ENCODE measurements around the gene ITPR2.
"Not testable (repeated sequence)": the region's sequence is repeated elsewhere in the genome, so short reads cannot be mapped to it uniquely, and the experiment has no call there.

The ITPR2 gene

DNA sequence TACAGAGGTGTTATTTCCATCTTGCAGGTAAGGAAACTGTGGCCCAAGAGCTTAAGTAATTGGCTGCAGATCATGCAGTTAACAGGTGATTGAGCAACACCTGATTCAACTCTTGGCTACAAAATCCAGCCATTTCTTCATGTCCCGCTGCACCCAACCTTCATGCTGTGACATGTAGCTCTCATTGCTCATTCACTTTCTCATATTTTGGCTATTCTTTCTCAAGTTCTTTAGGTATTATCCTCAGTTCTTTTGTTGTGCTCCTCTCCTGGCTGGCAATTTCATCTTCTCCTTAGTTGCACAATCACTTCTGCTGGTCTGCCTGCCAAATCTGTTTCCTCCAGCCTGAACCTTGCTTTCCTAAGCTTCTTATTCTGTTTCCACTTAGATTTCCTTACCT, 336.8 kb downstream of the ITPR2 start:
- DNase-seq, result no peak

DNA sequence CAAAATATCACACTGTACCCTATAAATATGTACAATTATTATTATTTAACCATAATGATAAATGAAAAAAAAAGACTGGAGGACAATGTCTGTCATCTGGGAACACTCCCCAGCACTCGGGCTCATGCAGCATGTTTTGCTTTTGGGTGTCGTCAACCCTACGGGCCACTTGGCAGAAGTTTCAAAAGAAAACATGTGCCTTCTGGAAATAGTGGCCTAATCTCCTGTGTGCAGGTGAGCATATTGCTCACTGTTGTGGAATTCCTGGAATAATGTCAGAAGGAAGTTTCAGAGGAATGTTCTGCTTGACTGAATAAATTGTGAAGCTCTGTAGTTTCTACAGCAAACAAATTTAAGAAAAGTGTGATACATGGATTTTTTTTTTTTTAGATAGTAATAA, 339.3 kb downstream of the ITPR2 start:
- DNase-seq, result no peak

DNA sequence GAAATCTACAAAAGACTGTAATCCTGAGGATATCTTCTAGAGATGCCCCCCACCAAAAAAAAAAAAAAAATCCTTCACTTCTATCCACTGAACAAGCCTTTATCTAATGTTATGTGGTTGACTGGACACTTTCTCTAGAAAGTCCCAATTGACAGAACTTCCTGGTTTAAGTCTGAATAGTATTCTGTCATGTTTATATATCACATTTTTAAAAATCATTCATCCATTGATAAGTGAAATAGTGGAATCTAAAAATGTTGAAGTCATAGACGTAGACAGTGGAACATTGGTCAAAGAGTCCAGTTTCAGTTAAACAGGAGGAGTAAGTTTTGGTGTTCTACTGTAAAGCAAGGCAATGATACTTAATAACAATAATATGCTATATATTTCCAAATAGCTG, 340.6 kb downstream of the ITPR2 start:
- DNase-seq, result no peak

DNA sequence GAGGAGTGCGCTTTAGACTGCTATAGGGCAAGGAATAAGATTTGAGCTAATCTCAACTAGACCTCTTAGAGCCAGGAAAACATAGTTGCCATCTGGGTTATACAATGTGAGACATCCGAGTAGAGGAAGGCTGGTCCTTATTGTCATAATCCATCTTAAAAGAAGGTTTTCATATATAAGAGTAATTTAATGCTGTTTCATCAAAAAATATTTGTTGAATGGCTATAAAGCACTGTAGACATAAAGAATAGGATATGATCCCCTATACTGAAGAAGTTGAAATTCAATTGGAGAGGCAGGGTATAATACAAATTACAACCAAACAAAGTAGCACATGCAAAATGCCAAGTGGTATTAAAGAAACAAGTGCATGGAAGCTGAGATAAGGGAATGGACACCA, 343.1 kb downstream of the ITPR2 start:
- no peak for DNase-seq

DNA sequence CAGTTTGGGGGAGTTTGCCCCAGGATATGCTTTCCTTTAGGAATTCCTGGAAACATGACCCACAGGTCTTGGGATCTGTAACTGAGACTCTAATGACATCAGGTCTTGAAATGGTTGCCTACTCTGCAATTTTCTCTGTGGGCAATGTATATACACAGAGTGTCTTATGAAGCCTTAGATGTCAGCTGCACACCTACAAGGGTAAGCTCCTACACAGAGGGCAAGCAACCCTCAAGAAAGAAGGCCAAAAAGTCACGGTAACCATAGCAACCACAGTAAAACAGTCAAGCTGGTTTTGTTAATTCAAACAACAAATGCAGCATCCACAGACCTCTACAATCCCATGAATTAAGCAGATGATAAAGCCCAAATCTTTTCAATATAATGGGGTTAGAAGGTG, 344.6 kb downstream of the ITPR2 start:
- no peak for DNase-seq

GRCh38 chr12:26473291-26473690, 359.7 kb downstream of the ITPR2 start:
- DNase-seq, result no peak

GRCh38 chr12:26471560-26471959, 361.4 kb downstream of the ITPR2 start:
- DNase-seq, result no peak

- no peak for DNase-seq
Measured at GRCh38 chr12:26469421-26470180, 363.4 kb downstream of the ITPR2 start.

- DNase-seq, result no peak
Measured at GRCh38 chr12:26467351-26467750, 365.6 kb downstream of the ITPR2 start.

- DNase-seq, result no peak
Measured at GRCh38 chr12:26466726-26467125, 366.3 kb downstream of the ITPR2 start.

DNA sequence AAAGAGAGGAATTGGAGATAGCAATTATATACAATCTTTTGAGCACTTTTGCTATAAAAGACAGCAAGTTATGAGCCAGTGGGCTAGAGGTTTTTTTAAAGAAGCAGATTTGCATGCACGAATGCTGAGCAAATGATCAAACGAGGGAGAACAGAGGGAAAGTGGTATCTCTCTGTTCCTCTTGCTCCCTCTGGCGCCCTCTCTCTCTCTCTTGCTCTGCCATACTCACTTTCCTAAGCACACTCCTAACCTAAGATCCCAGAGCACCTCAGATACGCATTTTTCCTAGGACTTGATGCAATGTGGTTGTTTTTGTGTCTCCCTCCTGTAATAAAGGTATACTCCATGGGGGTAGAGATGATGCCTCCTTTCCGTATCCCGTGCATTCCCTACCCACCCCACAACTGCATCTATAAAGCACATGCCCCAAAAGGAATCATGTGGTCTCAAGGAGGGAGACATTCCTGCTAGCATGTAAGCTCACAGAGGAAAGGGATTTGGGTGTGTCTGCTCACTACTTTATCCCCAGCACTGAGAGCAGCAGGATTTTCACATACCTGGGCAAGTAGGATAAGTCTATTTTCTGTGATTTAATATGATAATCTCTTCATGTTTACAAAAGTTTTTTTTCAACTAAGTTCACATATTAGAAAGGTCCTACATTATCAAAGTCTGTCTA, 367.4 kb downstream of the ITPR2 start:
- no peak for DNase-seq

GRCh38 chr12:26461776-26462175, 371.2 kb downstream of the ITPR2 start:
- DNase-seq, result no peak

DNA sequence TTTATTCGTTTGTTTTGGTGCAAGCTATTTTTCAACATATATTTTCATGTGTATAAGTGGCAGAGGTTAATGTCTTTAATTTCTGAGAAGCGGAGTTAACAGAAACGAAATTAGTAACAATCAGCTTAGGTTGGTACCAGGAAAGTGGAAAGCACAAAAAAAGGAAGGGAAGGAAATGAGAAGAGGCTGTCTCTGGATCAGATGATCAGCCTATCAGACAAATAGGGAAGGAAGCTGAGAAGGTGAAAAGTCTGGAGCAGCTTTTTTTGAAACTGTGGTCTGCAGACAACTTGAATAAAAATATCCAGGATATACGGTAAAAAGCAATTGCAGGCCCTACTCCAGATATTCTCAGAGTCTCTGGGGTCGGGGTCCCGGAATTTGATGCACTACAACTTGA, 372.6 kb downstream of the ITPR2 start:
- DNase-seq, result no peak

- no peak for DNase-seq
Measured at GRCh38 chr12:26455936-26456574, 376.9 kb downstream of the ITPR2 start.

GRCh38 chr12:26453246-26453645, 379.7 kb downstream of the ITPR2 start:
- no peak for DNase-seq

GRCh38 chr12:26452511-26452910, 380.5 kb downstream of the ITPR2 start:
- DNase-seq, result no peak

DNA sequence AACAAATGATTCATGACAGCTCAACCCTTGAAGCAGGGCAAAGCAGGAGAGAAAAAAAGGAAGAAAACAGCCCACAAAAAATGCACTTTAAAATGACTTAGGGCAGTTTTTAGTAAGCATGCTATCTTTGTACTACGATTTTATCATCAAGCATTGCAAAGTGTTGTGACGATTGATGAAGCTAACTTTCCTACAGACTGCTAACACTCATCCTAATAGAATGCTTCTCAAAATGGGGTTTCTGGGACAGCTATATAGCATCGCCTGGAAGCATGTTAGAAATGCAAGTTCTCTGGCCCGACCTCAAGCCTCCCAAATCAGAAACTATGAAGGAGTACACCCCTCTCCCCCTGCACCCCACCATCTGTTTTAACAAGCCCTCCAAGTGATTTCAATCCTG, 381.2 kb downstream of the ITPR2 start:
- no peak for DNase-seq

GRCh38 chr12:26445909-26446308, 387.1 kb downstream of the ITPR2 start:
- no peak for DNase-seq

- DNase-seq, result no peak
Measured at GRCh38 chr12:26443309-26443708, 389.7 kb downstream of the ITPR2 start.

DNA sequence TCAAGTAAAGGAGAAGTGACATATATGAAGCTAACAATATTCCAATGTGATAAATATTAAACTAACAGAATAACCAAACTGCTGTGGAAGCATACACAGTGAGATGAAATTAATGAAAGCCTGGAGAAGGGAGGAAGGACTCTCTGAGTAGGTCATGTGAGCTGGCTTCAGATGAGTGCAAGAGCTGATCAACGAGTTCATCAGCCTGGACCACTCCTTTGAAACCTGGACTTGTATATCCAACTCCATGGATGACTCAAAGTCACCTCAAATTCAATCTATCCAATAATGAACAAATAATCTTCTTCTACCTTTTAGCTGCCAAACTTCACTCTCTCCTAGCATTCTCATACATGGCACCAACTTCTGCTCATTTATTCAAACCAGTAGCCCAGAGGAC, 391.6 kb downstream of the ITPR2 start:
- DNase-seq, result no peak

DNA sequence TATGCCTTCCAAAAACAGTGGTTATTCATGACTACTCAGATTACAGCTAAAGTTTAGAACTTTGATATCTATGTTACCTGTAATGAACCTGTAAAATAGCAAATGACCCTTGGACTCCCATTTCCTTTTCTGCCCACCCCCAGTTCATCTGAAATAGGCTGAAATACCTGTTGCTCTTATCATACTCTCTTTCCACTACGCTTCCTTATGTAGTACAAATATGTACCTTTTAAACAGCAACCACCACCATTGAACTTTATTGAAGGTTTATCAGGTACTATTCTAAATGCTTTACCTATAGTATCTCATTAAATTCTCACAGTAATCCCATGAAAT, 398.0 kb downstream of the ITPR2 start:
- no peak for DNase-seq

DNA sequence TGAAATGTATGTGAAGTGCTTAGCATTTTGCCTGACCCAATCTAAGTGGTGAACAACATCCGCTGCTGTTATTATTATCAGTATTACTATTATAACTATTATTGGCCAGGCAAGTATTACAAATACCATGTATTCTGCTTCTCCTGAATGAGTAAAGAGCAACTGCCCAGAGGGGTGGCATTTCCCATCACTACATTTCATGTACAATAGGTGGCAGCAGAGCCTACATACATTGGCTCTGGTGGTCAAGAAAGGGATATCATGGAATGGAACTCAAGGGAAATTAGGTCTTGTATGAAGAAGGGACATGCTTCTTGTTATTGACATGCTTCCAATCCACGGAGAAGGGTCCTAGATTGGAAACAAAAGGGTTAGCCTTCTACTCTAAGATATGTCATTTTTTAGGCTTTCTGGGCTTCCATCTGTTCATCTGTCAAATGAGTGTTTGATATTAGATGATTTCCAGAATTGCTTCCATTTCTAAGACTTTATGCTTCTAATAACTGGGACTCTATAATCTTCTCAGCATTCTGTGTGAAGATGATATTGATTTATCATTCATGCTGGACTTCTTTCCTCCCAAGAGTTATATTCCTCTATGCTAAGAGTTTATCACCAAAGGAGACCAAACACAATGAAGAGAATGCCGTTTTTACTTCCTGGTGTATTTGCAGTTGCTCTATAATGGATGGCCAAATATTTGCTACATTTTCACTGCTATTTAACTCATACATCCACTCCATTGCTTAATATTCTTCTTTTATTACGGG, 398.5 kb downstream of the ITPR2 start:
- DNase-seq, result no peak

DNA sequence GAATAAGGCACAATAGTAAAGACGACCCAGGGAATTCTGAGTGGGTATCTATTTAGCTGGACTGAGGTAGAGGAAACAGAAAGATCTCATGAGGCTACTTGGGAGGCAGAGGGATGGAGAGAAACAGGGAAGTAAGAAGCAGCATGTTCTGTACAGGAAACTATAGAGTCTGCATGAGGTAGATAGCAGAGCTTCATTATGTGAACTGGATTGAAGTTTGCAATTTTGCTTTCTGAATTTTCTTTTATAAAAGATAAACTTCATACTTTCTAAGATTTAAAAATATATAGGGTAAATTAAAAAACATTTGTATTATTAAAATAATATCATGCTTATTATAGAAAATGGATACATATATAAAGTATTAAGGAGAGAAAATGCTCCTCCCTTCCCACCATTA, 399.3 kb downstream of the ITPR2 start:
- DNase-seq, result not testable (repeated sequence)

DNA sequence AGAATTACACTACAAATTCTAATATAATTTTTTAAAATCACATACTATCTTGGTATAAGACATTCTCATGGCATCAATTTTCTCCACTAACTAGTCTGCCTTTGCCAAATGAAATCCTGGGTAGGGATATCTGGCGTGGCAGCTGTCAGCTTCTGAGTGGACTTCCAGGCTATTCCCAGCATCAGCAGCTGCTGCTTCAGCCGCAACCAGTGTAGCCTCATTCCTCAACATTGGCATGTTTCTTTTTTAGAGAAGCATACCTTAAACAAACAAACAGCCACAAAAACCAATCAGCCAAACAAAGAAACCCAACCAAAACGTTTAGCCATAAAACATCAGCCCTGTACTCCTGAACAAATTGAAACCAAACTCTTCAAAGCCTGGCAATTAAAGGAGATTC, 401.8 kb downstream of the ITPR2 start:
- DNase-seq, result no peak
